Right ventricle myocardium superior (tissue), 1 donor: ENCODE measurements around the gene SERP2. TPM values are rescaled to one million over a fixed set of nuclear protein-coding genes. Genes with fewer than 3 reads are reported as not detected.

Experiments used
- ATAC-seq: fragments of 200-7000 bp; cut with Tn5 transposase; one replicate; pipeline ENCODE4 v1.9.1; 2020; ENCODE audit warnings: mild to moderate bottlenecking; ENCODE audit not compliant: poor library complexity
- DNase-seq: peaks from one replicate; pipeline ENCODE4 v3.0.0-alpha.2; 2020
- intact Hi-C: fragments of 100-400 bp; cut with DNase I; formaldehyde crosslinking; loops from one replicate; pipeline ENCODE4 v1.11.2; 2022
- total RNA-seq: library from RNA; stranded (reverse); fragmentation: NEBNext Ultra II Directional; extraction: Animal tissue kit (Norgen Biotek cat#: 25700); gene quantifications from one replicate; pipeline ENCODE4 v1.2.1, GENCODE V29; 2021
- donor health status: DM: no; HTN: yes; CAD: no; lungs with severe emphysema.

Gene SERP2
- total RNA-seq, 1 donor from 2014 or later = 12.4 TPM

DNA sequence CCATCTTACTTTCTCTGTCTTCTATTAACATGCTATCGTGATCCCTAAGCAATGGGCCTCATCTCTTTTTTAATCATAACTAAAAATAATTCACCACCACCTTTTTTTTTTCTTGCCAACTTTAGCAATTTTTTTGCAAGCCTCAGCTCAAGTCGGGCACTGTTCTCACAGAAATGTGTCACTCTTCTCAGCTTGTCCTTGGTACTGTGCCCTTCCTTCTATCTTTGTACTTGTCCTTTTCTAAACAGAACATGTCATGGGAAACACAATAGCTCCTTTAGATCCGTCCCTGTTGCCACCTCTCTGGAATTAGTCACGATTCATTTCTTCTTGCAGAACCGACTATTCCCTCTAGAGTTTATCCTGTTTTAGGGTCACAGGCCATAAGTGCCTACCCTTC lies 10.3 kb downstream of the SERP2 start:
- intact Hi-C loops = no loop called here
- ATAC-seq (peak; percentile 67), DNase-seq (no peak)

DNA sequence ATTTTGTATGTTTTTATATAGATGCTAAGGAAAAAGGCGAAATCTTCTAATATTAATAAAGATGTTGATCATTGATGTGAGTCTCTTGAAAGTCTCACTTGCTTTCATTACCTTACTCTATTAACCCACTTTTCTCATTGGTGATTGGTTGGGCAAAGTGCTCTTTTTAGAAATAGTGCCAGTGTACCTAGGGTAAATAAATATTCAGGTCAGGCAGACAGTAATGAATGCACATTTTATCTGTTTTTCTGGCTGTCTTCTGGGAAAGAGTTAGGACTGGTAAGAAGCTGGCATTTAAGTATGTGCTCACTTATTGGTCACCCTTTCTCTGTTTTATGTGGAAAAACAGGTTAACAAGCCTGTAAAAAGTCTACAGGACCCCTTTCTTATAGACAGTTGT lies 11.2 kb downstream of the SERP2 start:
- intact Hi-C loops = no loop called here
- ATAC-seq (no peak), DNase-seq (no peak)

DNA sequence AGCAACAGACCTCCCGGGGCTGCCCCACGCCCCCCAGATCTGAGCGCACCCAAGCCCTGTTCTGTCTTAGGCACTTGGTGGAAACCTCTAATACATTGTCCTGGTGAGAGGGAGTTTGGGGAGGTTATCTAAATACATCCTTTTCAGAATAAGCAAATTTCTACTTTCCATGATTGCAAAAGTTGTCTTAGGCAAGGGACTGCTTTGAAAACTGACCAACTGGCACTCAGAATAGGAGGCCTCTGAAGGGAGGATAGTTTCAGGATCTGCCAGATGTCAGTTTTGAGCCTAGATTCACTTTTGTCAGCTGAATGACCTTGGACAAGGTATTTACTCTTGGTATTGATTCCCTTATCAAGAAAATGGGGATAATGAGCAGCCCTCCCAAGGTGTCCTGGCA lies 11.8 kb downstream of the SERP2 start:
- intact Hi-C loops = no loop called here
- ATAC-seq (no peak), DNase-seq (no peak)

DNA sequence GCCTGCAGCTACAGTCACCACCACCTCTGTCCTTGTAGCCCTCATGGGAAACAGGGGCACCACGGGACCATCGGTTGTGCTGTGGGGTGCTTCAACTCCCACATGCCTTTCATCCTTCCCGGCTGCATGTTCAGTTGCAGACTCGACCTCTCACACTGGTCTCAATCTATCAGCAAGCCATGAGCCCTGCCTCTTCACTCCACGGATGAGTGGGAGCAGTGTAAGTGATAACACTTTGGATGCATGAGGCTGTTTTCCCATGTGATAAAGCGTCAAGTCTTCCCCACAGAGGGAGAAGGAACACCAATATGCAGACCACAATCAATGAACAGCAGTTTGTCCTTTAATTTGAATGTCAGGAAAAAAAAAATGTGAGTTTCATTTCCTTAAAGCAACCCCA lies 12.2 kb downstream of the SERP2 start:
- intact Hi-C loops = no loop called here
- DNase-seq (no peak), ATAC-seq (no peak)

DNA sequence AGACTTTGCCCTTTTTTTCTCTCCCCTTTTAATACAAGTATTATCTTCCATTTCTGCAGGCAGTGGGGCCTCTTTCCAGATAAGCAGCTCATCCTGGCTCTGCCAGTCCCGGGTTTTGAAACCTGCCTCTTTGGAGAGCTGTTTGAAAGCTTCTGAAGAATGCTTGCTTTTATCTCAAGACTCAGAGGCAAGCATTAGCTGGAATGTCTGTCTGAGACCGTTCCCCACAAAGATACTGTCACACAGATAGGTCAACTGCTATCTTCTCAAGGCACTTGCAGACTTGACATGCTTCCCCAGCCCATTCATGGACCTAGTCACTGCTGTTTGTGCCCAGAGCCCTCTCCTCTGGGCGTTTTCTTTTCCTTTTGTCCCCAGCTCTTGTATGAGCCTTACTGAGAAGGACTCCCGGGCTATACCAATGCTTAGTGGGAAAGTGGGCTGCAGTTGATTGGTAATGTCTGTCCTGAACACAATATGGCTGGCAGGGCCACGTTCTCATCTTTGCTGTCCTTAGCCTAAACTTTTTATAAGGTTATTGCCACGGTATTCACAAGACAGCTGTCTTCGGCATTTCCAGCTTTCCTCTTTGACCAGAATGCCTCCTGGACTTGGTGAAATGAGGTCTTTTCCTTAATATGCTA lies 13.4 kb downstream of the SERP2 start:
- no peak for ATAC-seq
- no peak for DNase-seq
- intact Hi-C loops = no loop called here

DNA sequence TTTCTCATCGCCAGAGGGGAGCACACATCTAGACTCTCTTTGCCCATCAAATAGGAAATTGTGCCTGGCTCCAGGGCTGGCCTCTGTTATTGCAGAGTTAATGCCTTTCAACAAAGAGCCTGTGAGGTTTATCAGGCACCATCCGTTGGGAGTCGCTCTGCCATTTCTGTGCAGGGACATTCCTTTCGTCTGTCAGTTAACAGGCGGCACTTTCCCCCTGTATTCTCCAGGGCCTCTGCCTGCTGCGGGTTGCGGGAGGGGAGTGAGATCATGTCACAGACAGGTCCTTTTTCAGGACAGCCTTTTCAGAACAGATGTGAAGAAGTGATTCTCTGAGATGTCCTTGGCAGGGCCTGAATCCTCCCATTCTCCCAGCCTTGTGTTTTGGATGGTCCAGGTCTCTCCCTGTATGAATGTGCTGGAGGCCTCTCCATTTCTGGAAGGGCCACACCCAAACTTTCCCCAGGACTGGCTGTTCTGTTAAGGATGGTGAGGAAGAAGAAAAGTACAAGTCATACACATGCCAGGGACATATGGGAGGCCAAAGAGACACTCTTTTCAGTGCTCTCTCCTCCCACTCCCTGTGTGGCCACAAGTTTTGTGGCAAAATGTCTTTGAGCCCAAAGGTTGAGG lies 14.9 kb downstream of the SERP2 start:
- DNase-seq (no peak), ATAC-seq (peak; percentile 76)
- intact Hi-C loops = no loop called here

DNA sequence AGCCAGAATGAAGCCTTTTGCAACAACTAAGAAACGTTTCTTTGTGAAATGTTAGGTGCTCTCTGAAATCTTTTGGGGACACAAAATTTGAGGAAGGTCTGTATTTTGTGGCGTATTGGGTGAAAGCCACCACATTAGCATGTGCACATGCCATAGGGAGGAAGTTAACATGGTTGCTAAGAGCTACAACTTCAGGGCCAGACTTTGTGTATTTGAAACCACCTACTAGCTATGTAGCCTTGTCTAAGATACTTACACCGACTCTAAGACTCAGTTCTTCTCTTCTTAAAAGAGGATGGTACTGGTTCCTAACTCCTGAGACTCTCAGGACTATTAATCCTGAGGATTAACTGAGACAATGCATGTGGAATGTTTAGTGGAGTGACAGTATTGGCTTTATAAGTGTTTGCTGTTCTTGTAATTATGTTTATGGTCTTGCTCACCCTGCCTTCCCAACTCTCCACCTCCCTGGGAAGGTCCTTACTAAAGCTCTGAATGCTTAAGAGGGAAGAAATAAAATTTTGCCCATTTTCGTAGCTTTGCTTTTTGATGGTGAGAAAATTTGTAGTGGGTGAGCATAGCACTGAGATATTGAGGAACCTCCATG lies 15.5 kb downstream of the SERP2 start:
- intact Hi-C loops = no loop called here
- DNase-seq = no peak
- ATAC-seq = no peak

DNA sequence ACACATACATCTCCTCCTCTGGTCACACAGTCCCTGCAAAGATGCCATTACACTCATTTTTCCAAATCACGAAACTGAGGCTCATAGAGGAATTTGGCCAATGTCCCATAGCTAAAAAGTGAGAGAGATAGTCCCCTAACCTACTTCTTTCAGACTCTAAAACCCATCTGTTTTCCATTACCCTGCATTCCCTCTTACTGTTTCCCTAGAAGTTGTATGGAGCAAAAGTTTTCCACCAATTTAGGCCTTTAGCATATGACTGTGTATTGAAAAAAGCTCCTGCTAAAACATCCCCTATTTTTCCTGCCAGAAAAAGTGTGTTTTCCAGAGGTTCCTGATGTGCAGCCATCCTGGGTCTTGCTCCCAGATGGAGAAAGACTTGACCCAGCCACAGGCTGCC lies 16.3 kb downstream of the SERP2 start:
- DNase-seq = no peak
- intact Hi-C loops = no loop called here
- no peak for ATAC-seq

DNA sequence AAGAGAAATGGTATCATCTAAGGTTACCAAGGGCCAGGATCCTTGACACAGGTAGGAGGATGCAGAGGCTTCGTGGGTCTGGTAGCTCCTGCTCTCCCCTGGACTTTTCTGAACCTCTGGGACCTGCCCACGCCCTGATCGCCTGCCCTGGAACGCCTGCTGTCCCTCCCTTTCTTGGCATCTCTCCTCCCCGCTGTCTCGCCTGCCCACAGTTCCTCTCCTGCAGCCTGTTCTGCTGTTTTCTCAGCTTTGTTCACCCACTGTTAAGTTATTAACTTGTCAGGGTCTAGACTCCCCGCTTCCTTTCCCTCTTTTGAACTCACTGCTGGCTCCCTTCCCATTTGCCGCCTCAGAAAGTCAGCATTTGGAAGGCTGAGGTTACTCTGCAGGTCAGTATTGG lies 19.8 kb downstream of the SERP2 start:
- no peak for DNase-seq
- no peak for ATAC-seq
- intact Hi-C loops = no loop called here

DNA sequence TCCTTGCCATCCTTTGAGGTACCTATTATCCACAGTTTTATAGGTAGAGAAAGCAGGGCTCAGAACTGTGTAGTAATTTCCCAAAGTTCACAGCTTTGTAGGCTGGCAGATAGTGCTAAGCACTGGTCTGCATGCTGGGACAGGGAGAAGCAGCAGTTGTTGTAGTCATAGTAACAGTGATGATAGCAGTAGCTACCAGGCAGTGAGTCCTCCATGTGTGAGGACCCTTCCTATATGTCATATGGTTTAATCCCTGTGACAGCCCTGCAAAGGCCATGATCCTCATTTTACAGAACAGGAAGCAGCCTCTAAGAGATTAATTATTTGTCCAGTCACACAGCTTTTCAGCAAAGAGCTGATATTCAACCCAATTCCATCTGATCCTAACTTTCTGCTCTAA lies 21.0 kb downstream of the SERP2 start:
- DNase-seq (no peak), ATAC-seq (no peak)
- intact Hi-C loops = no loop called here

DNA sequence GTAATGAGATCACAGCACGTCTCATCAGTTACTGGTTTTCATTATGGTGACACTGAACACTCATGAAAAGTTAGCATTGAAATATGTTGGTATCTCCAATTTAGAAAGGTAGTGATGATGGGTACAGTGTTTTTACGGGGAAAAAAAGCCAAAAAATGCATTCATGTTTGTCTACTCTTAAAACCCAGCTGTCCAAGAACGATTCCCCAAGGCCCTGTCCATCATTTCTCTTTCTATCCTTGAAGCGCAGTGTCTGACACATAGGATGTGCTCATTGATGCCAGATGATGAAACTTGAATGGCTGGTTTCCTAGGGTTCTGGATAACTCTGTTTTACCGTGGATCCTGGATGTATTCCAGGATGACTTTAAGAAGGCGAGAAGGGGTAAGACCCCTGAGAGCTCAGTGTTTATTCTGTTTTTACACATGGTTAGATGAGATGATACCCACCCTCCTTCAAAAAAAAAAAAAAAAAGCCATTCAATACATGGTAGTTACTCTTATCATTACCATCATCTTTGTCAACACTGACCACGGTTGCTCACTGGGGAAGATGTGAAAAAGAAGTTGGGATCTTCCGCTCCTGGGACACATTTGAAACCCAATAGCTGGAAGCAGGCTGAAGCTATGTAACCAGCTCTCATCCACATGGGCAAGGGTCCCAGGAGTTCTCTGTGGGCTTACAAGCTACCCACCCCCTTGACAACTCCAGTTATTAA lies 22.5 kb downstream of the SERP2 start:
- intact Hi-C loops = no loop called here
- DNase-seq (no peak), ATAC-seq (no peak)

DNA sequence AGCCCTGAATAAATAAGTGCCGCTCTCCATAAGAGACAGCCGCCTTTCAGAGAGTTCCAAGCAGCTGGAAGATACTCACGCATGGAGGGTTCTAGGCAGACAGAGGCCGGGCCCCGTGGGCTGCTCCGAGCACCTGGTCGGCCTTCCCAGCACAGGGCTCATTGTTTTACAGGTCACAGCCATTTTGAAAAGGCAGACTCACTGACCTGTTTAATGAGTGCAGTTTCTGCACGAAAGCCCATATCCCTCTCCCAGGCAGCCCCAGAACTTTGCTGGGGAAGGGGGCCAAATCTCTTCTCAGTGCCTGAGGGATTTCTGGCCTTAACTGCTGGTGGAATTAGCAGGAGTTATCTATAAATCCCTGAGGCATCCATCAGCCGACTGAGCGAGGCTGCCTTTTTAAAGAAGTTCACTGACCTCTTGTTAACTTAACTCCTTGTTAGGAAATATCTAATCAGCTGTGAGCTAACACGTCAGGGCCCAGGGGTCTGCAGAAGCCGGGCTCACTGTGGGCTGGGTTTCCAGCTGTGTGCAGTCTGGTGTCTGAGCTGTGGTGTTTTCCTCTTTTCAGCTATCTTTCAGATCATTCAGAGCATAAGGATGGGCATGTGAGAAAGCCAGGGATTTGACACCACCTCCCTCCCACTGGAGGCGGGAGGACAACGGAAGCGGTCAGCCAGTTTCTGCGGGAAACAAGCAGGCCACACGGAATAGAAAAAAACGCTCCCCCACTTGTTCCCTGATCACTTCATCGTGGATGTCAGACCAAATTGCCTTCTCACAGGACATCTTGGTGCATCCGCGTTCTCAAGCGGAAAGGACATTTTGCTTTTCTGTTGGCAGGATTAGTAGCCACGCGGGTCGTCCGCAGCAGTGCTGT lies 23.3 kb downstream of the SERP2 start:
- intact Hi-C loops = no loop called here
- ATAC-seq = peak; percentile 81
- peak; percentile 63 for DNase-seq

DNA sequence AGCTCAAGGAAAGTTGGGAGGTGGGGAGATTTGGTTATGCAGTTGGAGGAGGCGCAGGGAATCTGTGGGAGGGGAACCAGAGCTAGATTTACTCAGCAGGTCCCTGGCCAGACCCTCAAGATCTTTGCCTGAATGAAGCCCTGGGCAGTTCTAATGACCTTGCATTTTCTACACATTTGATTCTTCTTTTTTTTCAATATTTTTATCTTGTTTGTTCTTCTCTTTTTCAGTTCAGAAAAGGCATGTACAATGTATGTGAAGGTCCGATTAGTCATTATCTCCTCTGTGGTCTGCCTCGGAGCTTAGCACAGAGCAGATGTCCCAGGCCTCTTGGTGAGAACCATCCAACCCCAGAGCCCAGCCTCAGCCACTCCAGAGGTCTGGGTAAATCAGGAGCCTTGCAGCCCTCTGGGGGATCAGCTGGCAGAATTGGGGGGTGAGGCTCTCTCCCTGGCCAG lies 24.2 kb downstream of the SERP2 start:
- intact Hi-C loops = no loop called here
- no peak for DNase-seq
- no peak for ATAC-seq

DNA sequence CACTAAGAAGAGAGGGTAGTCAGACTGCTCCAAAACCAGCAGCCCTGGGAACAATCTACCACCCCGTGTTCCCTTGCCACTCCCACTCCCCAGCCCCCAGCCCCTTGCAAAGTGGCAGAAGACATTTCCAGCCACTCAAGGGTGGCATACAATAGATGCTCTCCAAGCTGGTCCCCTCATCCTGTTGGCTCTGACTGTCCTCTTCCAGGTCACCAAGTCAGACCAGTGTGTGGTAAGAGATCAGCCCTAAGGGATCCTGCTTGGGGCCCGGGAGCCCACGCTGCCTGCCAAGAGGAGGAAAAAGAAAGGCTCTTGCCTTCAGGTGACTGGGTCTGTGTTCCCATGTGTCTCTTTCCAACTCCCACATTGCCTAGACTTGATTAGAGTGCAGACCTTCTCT lies 25.0 kb downstream of the SERP2 start:
- DNase-seq (no peak), ATAC-seq (no peak)
- intact Hi-C loops = no loop called here

DNA sequence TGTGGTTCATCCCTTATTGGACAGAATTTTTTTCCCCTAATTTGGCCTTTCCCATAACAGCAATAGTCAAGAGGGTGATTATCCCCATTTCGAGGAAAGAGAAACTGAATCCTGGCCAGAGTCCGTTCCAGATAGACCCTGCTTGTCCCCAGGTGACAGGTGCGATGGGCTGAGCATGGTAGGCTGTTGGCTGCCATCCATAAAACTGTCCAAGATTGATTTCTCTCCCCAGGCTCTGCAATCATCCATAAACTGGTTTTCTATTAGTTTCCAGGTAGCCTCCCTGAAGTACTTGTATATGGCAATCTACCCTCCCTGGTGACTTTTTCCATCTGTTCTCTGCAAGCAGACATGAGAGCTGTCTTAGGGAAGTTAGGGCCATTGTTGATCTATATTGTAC lies 25.4 kb downstream of the SERP2 start:
- no peak for ATAC-seq
- intact Hi-C loops = no loop called here

DNA sequence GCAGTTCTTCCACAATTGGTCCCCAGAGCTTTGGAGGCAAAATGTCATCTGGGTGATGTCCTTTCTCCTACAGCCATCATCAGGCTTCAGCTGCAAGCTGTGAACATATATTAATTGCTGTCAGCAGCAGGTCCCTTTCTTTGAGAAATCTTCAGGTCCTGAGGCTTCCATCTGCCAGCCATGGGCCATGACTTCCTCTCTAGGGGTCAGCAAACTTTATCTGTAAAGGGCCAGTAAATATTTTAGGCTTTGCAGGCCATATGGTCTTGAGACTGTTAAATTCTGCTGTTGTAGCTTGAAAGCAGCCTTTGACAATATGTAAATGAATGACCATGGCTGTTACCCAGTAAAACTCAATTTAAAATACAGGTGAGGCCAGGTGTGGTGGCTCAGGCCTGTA lies 27.1 kb downstream of the SERP2 start:
- no peak for DNase-seq
- intact Hi-C loops = no loop called here
- ATAC-seq = no peak

More for the DNA sequence above, 25.4 kb downstream of the SERP2 start:
- no peak for DNase-seq

DNA sequence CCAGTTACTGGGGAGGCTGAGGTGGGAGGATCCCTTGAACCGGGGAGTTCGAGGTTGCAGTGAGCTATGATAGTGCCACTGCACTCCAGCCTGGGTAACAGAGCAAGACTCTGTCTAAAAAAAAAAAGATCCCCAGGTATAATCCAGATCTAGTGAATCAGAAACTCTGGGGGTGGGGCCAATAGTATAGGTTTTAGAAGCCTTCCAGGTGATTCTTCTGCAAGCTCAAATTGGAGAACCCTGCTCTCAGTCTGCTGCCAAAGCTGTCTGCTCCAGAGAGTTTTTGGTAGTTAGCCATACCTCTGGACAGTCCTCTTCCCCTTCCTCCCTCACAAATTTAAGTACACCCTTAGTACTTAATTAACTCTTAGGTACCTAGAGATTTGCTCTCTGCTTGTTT lies 28.0 kb downstream of the SERP2 start:
- DNase-seq (no peak), ATAC-seq (no peak)
- intact Hi-C loops = no loop called here

DNA sequence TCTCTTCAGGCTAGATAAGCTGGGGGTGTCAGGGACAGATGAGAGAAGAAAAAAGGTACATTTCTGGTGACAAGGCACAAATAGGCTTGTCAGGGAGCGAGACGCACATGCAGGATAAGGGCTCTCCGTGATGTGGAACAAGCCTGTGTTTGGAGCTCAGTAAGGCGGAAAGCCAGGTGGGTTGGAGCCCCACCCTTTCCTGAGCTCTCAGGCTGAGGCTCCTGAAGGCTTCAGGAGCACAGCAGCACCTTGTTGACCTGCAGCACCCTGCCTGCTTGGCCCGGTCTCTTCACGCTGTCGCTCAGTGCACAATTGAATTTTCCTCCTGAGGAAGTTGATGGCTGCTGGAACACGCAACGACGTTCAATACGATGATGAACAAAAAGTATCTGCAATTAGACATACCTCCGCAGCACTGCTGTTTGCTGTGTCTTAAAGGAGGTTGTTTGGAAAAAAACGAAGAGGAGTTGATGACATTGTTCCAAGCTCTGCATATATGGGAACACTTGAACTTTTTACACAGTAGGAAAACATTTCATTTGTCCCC lies 29.3 kb downstream of the SERP2 start:
- intact Hi-C loops = no loop called here
- no peak for DNase-seq
- no peak for ATAC-seq
